LNCaP clone FGC (cell line): ENCODE data around the gene NRXN3.

Experiments used
- DNase-seq: peaks from one replicate; pipeline ENCODE4 v3.0.0-alpha.2; 2011; ENCODE audit warnings: low read depth
- H3K4me3 ChIP-seq: 2 replicates; pipeline ENCODE4 v1.5.1; 2011; ENCODE audit warnings: mild to moderate bottlenecking, low read depth, low read length, control low read depth
- CTCF ChIP-seq: IDR thresholded peaks from 2 replicates; pipeline ENCODE4 v1.5.1; 2012; ENCODE audit warnings: mild to moderate bottlenecking; ENCODE audit not compliant: control insufficient read depth, insufficient read depth; ENCODE audit errors: extremely low read depth

Gene NRXN3

GRCh38 chr14:79855789-79856188, 1685.6 kb downstream of the NRXN3 start:
- no peak for TF ChIP-seq CTCF
- H3K4me3 ChIP-seq: no peak overlapping the region
- no peak for DNase-seq

GRCh38 chr14:79856381-79856780, 1686.2 kb downstream of the NRXN3 start:
- DNase-seq: no peak
- TF ChIP-seq CTCF: no peak
- no peak overlapping the region for H3K4me3 ChIP-seq

GRCh38 chr14:79861111-79861510, 1690.9 kb downstream of the NRXN3 start:
- H3K4me3 ChIP-seq: no peak overlapping the region
- TF ChIP-seq CTCF: peak; percentile 15; the same call in 1 of the 2 replicates
- no peak for DNase-seq

- no peak for DNase-seq
- H3K4me3 ChIP-seq: no peak overlapping the region
- TF ChIP-seq CTCF: no peak
These were observed 1691.9 kb downstream of the NRXN3 start for GRCh38 chr14:79862045-79862444.

GRCh38 chr14:79871136-79871535, 1701.0 kb downstream of the NRXN3 start:
- no peak for DNase-seq
- TF ChIP-seq CTCF: no peak
- H3K4me3 ChIP-seq: no peak overlapping the region

GRCh38 chr14:79878229-79878628, 1708.1 kb downstream of the NRXN3 start:
- H3K4me3 ChIP-seq: no peak overlapping the region
- DNase-seq: no peak
- no peak for TF ChIP-seq CTCF

GRCh38 chr14:79878785-79879184, 1708.6 kb downstream of the NRXN3 start:
- TF ChIP-seq CTCF: no peak
- DNase-seq: no peak

More at GRCh38 chr14:79878785-79879184, 1708.6 kb downstream of the NRXN3 start:
- H3K4me3 ChIP-seq: no peak overlapping the region
